ENCODE measurements around the gene UNK. TPM values are rescaled to one million over a fixed set of nuclear protein-coding genes. Genes with fewer than 3 reads are reported as not detected.

The UNK gene
- polyA plus RNA-seq, 2 donors: 18.2 to 26.3 TPM

DNA sequence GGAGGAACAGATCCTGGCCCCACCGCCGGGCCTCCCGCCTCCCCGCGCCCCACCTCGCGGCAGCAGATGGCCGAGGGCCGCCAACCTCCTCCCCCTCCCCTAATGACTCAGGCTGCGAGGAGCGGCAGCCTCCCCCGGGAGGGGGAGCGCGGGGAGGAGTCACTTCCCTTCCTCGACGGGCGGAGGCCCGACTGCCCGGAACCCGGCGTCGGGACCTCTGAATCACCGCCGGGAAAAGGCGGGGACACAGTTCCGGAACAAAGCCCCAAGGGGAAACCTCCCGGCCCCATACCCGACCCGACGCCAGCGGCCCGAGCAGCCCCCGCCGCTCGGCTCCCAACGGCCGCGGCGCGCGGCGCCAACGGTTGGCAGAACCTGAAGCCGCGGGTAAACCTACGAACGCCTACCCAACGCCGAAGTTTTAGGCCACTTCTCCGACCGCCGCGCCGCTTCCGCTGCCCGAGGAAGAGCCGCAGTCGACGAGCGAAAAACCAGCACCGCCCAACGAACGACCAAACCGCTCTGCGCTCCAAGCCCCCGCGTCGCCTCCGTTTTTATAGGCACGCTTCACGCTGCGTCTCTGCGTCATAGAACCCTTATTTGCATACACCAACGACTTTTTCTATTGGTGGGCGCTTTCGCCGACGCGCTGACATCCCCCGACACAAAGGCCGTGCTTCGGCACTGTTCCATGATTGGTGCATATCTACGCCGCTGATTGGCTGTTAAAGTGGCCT, 5.2 kb upstream of the UNK start:
- 1% methylated on average over 59 to 84 of the region's 84 CpGs for WGBS, 2 donors
- H3K4me1 ChIP-seq (ENCODE audit: control insufficient read depth in 2 of 2, insufficient read depth in 2 of 2, low read length in 1 of 2): peaks cover 2 to 7% of the 10 kb centered on the region in 2 donors
- H3K27ac ChIP-seq (ENCODE audit: low read depth in 2 of 2, low read length in 1 of 2): peak overlapping the region; percentile 99 to 100
- no peaks in the 10 kb centered on the region for H3K9me3 ChIP-seq (ENCODE audit: control insufficient read depth in 2 of 2, insufficient read depth in 1 of 2, low read depth in 1 of 2, low read length in 1 of 2)
- peaks cover 2 to 15% of the 10 kb centered on the region in 2 donors for H3K36me3 ChIP-seq (ENCODE audit: control insufficient read depth in 2 of 2, insufficient read depth in 2 of 2, low read length in 1 of 2)
- H3K27me3 ChIP-seq (ENCODE audit: control insufficient read depth in 1 of 2, insufficient read depth in 2 of 2, low read length in 2 of 2): no peaks in the 10 kb centered on the region
- peak overlapping the region; percentile 81 to 89 for H3K4me3 ChIP-seq (ENCODE audit: low read depth in 1 of 2, low read length in 2 of 2)

DNA sequence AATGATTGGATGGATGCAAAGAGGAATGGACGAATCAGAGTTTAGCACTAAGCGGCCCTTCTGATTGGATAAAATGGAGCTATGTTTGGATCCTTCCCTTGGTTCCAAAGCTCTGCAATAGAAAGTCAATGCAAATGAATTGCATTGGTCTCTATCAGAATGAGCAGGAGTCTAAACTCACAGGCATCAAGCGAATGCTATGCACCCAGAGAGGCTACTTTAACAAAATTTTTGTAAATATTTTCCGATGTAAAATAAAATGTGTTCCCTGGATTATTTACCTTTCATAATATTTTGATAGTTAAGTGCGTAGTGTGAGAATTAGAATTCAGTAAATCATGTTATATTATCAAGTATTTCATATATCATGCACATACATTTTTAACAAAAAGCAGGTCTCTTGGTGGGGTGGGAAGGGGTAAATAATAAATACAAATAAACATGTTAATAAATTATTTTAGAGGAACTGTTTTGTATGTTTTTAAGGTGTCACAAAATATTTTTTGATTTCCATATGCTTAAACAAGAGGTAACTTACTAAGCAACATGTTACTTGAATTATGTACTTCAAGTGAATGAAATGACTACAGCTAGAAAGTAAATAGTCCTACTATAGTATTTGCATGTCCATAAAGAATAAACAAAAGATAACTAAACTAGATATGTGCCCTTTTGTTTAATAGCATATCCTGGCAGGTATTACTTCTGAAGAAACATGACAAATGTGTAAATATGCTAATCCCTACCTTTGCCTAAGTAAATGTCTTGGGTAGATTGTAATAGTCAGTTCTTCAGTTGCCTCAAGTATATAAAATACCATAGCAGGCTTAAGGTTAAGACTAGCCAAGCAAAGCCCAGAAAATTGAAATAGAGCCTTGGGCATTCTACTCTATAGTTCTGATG, 4.4 kb upstream of the UNK start:
- H3K27ac ChIP-seq (ENCODE audit: low read depth in 2 of 2, low read length in 1 of 2): peak overlapping the region; percentile 58 to 100
- WGBS, 2 donors: 18 to 20% methylated on average over 5 of the region's 5 CpGs
- peaks cover 2 to 13% of the 10 kb centered on the region in 2 donors for H3K36me3 ChIP-seq (ENCODE audit: control insufficient read depth in 2 of 2, insufficient read depth in 2 of 2, low read length in 1 of 2)
- H3K9me3 ChIP-seq (ENCODE audit: control insufficient read depth in 2 of 2, insufficient read depth in 1 of 2, low read depth in 1 of 2, low read length in 1 of 2): no peaks in the 10 kb centered on the region
- H3K4me3 ChIP-seq (ENCODE audit: low read depth in 1 of 2, low read length in 2 of 2): no peak overlapping the region
- H3K27me3 ChIP-seq (ENCODE audit: control insufficient read depth in 1 of 2, insufficient read depth in 2 of 2, low read length in 2 of 2): no peaks in the 10 kb centered on the region
- peaks cover 2 to 6% of the 10 kb centered on the region in 2 donors for H3K4me1 ChIP-seq (ENCODE audit: control insufficient read depth in 2 of 2, insufficient read depth in 2 of 2, low read length in 1 of 2)

DNA sequence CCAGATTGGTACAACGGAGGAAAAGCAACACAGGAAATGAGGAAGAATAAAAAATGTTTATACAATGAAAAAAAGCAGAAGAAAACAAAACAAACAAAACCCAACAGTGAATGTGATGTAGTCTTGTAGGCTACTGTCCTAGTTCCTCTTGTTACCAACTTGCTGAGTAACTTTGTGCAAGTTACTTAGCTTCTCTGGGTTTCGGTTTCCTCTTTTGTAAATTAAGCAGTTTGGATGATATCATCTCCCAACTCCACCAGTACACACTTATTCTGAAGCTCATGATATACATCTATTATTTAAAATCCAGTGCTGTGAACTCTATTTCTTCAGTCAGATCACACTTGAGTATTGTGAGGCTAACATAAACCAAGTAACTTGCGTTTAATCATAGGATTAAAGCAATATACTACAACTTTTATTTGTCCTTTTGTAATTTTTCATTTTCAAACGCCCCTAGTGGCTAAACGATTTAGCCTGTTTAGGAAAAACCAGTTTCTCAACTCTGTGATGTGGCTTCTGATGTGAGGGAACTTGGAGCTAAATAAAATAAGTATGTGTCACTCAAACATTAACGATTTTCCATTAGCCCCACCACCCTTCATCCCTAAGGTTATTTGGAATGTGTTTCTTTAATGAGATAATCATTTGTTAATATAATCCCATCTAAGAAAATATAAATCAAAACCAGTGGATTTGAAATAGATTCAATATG, 1.4 kb upstream of the UNK start:
- H3K4me1 ChIP-seq (ENCODE audit: control insufficient read depth in 2 of 2, insufficient read depth in 2 of 2, low read length in 1 of 2): peaks cover 2 to 5% of the 10 kb centered on the region in 2 donors

DNA sequence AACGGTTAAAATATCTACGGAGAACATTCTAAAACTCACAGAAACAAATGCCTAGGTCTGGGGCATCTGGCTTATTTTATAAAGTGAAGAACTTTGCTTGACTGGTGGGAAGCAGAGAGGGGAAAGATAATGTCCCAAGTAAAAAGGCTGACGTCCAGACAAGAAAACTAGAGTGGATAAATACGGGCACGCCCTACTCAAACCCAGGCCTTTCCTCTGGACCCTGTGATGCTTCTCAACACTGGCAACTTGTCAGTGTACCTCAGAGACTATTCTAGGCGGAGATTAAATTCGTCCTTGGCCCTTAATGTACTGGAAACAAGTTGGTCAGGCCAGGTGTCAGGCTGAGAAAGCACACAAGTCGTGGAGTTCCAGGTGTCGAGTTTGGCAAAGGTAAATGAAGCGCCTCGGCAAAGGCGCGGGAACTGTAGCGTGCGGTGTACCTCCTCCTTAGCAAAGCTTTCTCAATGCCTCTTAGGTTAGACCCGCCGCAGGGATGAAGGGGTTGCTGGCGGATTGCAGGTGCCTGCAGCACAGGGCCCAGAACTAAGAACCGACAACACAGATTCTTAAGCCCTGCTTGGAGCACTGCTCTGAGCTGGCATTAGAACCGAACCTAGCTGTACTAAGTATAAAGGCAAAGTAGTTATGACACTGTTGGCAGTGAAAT, 668 bp upstream of the UNK start:
- Histone ChIP-seq H3K9me3 (ENCODE audit: control insufficient read depth in 2 of 2, insufficient read depth in 1 of 2, low read depth in 1 of 2, low read length in 1 of 2) (no peaks in the 10 kb centered on the region), H3K36me3 (ENCODE audit: control insufficient read depth in 2 of 2, insufficient read depth in 2 of 2, low read length in 1 of 2) (peaks cover 0 to under 1% of the 10 kb centered on the region in 2 donors), H3K4me3 (ENCODE audit: low read depth in 1 of 2, low read length in 2 of 2) (peak overlapping the region; percentile 51 to 78), H3K4me1 (ENCODE audit: control insufficient read depth in 2 of 2, insufficient read depth in 2 of 2, low read length in 1 of 2) (peaks cover 2 to 5% of the 10 kb centered on the region in 2 donors), H3K27me3 (ENCODE audit: control insufficient read depth in 1 of 2, insufficient read depth in 2 of 2, low read length in 2 of 2) (no peaks in the 10 kb centered on the region), H3K27ac (ENCODE audit: low read depth in 2 of 2, low read length in 1 of 2) (peak overlapping the region; percentile 98 to 100)
- WGBS, 2 donors: 30 to 43% methylated on average over 20 of the region's 20 CpGs

More for the DNA sequence above, 1.4 kb upstream of the UNK start:
- peaks cover 0 to 8% of the 10 kb centered on the region in 2 donors for H3K36me3 ChIP-seq (ENCODE audit: control insufficient read depth in 2 of 2, insufficient read depth in 2 of 2, low read length in 1 of 2)
- H3K27ac ChIP-seq (ENCODE audit: low read depth in 2 of 2, low read length in 1 of 2): peak overlapping the region; percentile 87 to 100
- no peak overlapping the region for H3K4me3 ChIP-seq (ENCODE audit: low read depth in 1 of 2, low read length in 2 of 2)
- H3K9me3 ChIP-seq (ENCODE audit: control insufficient read depth in 2 of 2, insufficient read depth in 1 of 2, low read depth in 1 of 2, low read length in 1 of 2): no peaks in the 10 kb centered on the region
- WGBS, 2 donors: 5 to 7% methylated on average over 6 of the region's 6 CpGs
- H3K27me3 ChIP-seq (ENCODE audit: control insufficient read depth in 1 of 2, insufficient read depth in 2 of 2, low read length in 2 of 2): no peaks in the 10 kb centered on the region

DNA sequence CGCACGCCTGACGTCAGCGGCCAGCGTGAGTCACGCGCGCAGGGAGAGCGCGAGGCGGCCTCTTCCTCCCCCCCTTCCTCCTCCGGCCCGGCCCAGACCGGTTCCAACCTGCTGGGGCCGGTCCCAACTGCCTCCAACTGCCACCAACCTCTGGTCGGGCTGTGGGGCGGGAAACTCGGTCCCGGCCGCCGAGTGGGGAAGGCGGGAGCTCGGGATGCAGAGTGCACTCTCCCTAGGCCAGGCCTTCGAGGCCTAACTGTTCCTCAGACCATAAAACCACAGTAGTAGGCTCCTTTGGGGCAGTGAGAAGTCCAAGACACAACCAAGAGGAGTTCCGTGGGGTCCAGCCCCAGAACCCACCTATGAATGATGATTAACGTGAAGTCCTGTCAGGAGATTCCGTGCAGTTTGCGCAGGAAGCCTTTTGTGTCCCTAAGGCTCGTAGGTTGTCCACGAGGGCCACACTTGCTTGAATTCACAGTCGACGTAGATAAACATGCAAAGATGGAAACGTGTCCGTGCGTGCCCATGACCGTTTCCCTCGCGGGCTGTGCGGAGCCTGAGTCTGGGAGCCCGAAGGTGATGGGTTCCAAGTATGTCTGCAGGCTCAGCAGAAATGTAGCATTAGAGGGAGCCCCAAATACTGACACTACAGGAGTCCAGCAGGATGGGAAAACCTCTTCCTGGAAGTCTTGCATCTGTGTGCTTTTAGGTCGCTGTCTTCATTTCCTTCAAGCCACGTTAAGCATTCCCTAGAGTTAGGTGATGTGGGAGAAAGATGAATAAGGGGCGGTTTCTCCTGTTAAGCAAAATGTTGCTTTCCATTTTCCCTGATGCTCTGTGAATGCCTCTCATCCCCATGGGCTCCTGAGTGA, 647 bp downstream of the UNK start:
- WGBS, 2 donors: 3 to 8% methylated on average over 37 to 43 of the region's 43 CpGs
- H3K9me3 ChIP-seq (ENCODE audit: control insufficient read depth in 2 of 2, insufficient read depth in 1 of 2, low read depth in 1 of 2, low read length in 1 of 2): no peaks in the 10 kb centered on the region
- H3K4me3 ChIP-seq (ENCODE audit: low read depth in 1 of 2, low read length in 2 of 2): peak overlapping the region; percentile 51 to 78
- H3K36me3 ChIP-seq (ENCODE audit: control insufficient read depth in 2 of 2, insufficient read depth in 2 of 2, low read length in 1 of 2): no peaks in the 10 kb centered on the region
- H3K27ac ChIP-seq (ENCODE audit: low read depth in 2 of 2, low read length in 1 of 2): peak overlapping the region; percentile 98 to 100
- no peaks in the 10 kb centered on the region for H3K27me3 ChIP-seq (ENCODE audit: control insufficient read depth in 1 of 2, insufficient read depth in 2 of 2, low read length in 2 of 2)
- H3K4me1 ChIP-seq (ENCODE audit: control insufficient read depth in 2 of 2, insufficient read depth in 2 of 2, low read length in 1 of 2): peaks cover 2 to 5% of the 10 kb centered on the region in 2 donors

DNA sequence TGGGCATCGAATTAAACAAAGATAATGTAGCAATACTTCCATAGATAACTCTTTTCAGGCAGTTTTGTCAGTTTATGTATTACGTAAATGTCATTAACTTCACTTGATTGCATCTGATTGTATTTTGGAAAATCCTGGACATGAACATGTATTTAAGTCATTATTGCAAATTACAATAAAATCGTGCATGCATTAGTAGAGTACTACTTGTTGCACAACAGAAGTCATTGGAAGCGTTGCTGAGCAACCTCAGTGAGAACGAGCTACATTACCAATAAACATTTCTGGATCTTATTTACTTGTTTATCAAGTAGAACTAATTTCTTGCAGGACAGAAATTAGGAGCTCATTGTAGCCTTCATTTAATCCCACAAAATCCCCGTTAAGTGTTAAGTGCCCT, 6.6 kb downstream of the UNK start:
- WGBS, 2 donors: 86 to 88% methylated on average over 6 of the region's 6 CpGs
- no peak overlapping the region for H3K4me3 ChIP-seq (ENCODE audit: low read depth in 1 of 2, low read length in 2 of 2)

DNA sequence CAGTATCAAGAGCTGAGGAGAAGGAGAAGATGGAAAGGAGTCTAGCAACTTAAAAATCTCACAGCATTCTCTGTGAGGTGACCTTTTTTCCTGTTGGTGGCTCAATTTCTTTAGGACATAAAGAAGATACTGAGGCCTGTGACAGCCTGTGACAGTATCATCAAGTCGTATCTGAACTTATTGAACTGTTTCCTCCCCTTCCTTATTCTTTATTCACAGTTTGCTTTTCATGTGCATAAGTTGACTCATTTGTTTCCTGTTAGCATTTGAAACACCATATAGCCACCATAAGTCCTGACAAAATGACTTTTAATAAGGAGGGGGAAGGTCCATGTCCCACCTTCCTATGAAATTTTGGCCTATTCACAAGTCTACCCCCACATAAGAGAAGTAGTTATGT, 8.9 kb downstream of the UNK start:
- WGBS, 2 donors: 65 to 69% methylated on average over 1 of the region's 1 CpG
- Histone ChIP-seq H3K36me3 (ENCODE audit: control insufficient read depth in 2 of 2, insufficient read depth in 2 of 2, low read length in 1 of 2) (peaks cover 0 to 15% of the 10 kb centered on the region in 2 donors), H3K9me3 (ENCODE audit: control insufficient read depth in 2 of 2, insufficient read depth in 1 of 2, low read depth in 1 of 2, low read length in 1 of 2) (no peaks in the 10 kb centered on the region), H3K27ac (ENCODE audit: low read depth in 2 of 2, low read length in 1 of 2) (no peak overlapping the region), H3K4me1 (ENCODE audit: control insufficient read depth in 2 of 2, insufficient read depth in 2 of 2, low read length in 1 of 2) (no peaks in the 10 kb centered on the region), H3K27me3 (ENCODE audit: control insufficient read depth in 1 of 2, insufficient read depth in 2 of 2, low read length in 2 of 2) (no peaks in the 10 kb centered on the region), H3K4me3 (ENCODE audit: low read depth in 1 of 2, low read length in 2 of 2) (no peak overlapping the region)

More for the DNA sequence above, 6.6 kb downstream of the UNK start:
- no peaks in the 10 kb centered on the region for H3K4me1 ChIP-seq (ENCODE audit: control insufficient read depth in 2 of 2, insufficient read depth in 2 of 2, low read length in 1 of 2)
- H3K9me3 ChIP-seq (ENCODE audit: control insufficient read depth in 2 of 2, insufficient read depth in 1 of 2, low read depth in 1 of 2, low read length in 1 of 2): no peaks in the 10 kb centered on the region
- H3K27me3 ChIP-seq (ENCODE audit: control insufficient read depth in 1 of 2, insufficient read depth in 2 of 2, low read length in 2 of 2): no peaks in the 10 kb centered on the region
- H3K36me3 ChIP-seq (ENCODE audit: control insufficient read depth in 2 of 2, insufficient read depth in 2 of 2, low read length in 1 of 2): peaks cover 0 to 7% of the 10 kb centered on the region in 2 donors
- no peak overlapping the region for H3K27ac ChIP-seq (ENCODE audit: low read depth in 2 of 2, low read length in 1 of 2)

DNA sequence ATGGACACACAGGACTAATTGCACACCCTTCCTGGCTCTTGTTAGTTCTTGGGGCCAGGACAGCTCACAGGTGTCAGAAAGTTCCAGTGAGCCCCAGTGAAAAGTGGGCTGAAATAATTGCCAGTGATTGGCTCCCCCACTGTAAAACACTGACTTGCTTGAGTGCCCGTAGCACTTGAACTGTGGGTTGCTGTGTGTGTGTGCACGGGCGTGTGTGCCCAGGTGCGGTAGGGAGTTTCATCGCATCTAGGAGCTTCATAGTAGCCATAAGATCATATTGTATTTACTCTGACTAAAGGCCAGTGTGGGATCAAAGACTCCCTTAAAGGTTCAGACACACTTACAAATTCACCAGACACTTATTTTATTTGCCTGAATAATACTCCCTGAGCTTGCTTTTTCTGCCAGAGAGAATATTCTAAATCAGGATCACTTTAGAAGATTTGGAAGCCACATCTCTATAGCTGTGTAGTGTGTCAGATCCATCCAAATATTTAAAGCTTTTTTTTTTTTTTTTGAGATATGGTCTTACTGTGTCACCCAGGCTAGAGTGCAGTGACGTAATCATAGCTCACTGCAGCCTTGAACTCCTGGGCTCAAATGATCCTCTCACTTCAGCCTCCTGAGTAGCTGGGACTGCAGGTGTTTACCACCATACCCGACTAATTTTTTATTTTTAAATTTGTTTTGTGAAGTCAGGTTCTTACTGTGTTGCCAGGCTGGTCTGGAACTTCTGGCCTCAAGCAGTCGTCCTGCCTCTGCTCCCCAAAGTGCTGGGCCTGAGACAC, 11.4 kb downstream of the UNK start:
- WGBS, 2 donors: 89 to 93% methylated on average over 8 of the region's 8 CpGs
- H3K27me3 ChIP-seq (ENCODE audit: control insufficient read depth in 1 of 2, insufficient read depth in 2 of 2, low read length in 2 of 2): no peaks in the 10 kb centered on the region
- no peaks in the 10 kb centered on the region for H3K4me1 ChIP-seq (ENCODE audit: control insufficient read depth in 2 of 2, insufficient read depth in 2 of 2, low read length in 1 of 2)
- no peak overlapping the region for H3K4me3 ChIP-seq (ENCODE audit: low read depth in 1 of 2, low read length in 2 of 2)
- H3K36me3 ChIP-seq (ENCODE audit: control insufficient read depth in 2 of 2, insufficient read depth in 2 of 2, low read length in 1 of 2): peaks cover 0 to 29% of the 10 kb centered on the region in 2 donors
- H3K9me3 ChIP-seq (ENCODE audit: control insufficient read depth in 2 of 2, insufficient read depth in 1 of 2, low read depth in 1 of 2, low read length in 1 of 2): no peaks in the 10 kb centered on the region
- no peak overlapping the region for H3K27ac ChIP-seq (ENCODE audit: low read depth in 2 of 2, low read length in 1 of 2)

Measured in esophagus (tissue), 2 donors.